Stimulated activated naive CD4-positive, alpha-beta T cell treated with Interleukin-2 at 50 U/mL for 16 hours (primary cell): Measurements from ENCODE around the gene GDF2.

Source experiments
- DNase-seq: peaks from one replicate; lab custom pipeline; 2025; lab: John Stamatoyannopoulos, UW

GDF2 gene

DNA sequence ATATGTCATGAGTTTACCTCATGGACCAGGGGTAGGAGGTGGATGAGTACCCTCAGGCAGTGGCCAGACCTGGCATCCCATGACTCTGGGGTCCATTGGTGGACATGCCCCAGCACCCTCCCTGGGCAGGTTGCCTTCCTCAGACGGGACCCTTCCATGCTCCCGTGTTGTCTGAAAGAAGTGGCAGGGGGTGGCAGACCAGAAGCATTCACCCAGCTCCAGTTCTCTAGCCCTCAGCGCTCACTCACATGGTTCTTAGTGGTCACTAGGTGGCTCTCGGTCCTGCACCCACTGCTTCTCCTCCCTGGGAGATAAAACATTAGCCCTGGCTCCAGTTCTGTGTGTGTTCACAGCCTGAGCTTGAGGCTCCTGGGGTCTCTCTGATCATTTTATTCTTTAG, 31.9 kb downstream of the GDF2 start:
- no peak for DNase-seq

- no peak for DNase-seq
Measured at GRCh38 chr10:47354900-47355299, 32.6 kb downstream of the GDF2 start.

- no peak for DNase-seq
Measured at GRCh38 chr10:47356708-47357107, 34.5 kb downstream of the GDF2 start.

DNA sequence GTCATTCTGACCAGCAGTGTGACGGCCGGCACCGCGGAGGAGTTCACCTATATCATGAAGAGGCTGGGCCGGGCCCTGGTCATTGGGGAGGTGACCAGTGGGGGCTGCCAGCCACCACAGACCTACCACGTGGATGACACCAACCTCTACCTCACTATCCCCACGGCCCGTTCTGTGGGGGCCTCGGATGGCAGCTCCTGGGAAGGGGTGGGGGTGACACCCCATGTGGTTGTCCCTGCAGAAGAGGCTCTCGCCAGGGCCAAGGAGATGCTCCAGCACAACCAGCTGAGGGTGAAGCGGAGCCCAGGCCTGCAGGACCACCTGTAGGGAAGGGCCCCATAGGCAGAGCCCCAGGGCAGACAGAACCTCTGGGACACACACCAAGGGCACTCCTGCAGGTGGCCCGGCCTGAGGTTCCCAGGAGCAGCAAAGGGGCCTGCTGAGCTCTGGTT, 34.9 kb downstream of the GDF2 start:
- no peak for DNase-seq

GRCh38 chr10:47357911-47358310, 35.7 kb downstream of the GDF2 start:
- DNase-seq = no peak

- DNase-seq = no peak
Measured at GRCh38 chr10:47358457-47358856, 36.2 kb downstream of the GDF2 start.

DNA sequence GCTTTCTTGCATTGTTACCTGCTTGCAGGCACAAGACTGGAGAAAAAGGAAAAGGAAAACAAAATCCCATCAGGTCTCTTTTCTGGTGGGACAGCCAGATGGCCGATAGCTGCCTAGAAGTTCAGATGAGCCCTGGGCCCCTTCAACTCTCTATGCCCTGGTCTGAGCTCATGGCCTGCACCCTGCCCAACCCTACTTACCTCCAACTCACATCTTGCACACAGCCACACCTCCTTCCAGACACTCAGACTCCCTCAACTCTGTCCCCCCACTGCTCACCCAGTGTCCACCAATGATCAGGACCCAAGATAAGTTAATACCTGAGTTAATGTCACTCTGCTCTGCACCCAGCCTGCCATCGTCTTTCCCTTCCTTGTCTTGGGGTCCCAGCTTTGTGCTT, 36.8 kb downstream of the GDF2 start:
- DNase-seq = no peak

DNA sequence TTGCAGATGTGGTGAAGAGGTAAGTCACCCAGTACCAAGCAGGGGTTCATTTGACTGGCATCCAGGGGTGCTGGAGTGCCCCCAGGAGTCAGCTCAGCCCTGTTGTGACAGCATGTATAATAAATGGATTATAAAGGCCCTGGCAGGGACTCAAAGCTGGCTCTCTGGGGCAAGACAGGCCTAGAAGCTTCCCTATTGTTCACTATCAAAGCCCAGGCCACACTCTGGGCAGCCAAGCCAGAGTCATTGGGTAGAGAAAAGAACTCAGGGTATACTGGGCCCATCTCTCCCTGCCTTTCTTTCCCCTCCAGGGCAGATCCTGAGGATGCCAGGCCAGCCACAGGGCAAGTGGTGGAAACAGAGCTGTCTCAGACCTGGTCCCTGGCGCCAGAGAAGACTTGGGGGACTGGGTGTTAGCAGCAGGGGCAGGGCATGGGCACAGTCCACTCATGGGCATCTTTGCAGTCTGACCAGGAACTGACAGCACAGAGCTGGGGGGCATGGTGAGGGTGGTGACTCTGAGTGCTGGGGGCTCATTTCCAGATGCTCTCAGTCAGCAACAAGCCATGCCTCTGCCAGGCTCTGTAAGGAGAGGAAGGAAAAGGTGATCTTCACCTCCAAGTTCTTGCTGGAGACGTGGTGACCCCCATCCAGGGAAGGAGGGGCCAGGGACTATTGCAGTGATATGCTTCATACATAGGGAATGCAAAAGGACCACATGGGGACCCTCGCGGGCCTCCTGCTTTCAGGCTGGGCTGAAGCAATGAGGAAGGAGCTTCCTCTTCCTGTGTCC, 37.6 kb downstream of the GDF2 start:
- DNase-seq = no peak

DNA sequence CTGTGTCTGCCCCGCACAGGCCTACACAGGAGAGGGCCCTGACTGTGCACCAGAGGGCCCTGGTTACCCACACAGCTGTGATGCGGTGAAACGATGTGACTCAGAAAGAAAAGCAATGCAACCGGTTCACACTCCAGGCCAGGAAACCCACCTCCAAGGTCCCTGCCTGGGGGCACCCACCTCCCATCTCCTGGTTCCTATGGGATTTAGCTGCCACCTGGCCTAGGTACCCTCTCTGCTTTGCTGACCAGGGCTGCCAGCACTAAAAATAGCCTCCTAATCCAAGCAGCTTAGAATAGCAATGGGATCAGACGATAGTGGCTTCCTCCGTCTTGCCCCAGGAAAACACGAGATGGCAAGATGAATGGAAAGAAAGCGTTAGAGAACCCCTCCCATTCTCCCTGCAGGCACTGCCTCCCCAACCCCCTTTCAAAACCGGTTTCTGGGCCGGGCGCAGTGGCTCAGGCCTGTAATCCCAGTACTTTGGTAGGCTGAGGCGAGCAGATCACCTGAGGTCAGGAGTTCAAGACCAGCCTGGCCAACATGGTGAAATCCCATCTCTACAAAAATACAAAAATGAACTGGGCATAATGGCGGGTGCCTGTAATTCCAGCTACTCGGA, 38.3 kb downstream of the GDF2 start:
- no peak for DNase-seq

DNA sequence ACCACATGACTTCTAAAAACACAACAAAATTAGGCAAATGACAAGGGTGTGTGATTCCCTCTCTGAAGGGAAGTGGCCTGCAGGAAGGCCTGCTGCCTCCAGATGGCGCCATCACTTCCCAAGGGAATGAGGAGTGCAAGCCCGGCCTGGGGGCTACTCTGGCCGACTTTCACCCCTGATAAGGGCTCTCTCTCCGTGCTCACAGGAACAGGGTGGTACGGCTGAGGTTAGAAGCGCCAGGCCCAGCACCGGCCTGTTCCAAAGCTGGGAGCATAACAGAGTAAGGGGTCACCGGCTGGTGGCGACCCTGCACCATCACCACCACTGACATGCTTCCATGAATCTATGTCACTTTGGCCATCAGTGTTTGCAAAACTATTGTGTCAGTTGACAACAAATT, 39.0 kb downstream of the GDF2 start:
- DNase-seq = no peak

DNA sequence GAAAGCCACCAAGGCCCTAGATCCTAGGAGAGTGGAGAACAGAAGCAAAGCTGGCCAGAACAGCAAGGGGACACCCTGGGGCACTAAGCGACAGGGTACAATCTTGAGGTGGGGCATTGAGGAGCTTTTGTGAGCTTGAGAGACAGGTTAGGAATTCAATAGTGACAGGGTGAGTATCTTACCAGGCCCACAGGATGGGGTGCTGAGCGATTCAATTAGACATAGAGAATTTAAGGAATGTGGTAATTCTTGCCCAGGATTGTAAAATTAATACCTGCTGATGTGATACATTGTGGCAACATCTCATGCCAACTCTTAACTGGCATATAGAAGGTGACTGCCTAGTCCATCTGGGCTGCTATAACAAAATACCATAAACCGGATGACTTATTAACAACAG, 39.9 kb downstream of the GDF2 start:
- DNase-seq = no peak

DNA sequence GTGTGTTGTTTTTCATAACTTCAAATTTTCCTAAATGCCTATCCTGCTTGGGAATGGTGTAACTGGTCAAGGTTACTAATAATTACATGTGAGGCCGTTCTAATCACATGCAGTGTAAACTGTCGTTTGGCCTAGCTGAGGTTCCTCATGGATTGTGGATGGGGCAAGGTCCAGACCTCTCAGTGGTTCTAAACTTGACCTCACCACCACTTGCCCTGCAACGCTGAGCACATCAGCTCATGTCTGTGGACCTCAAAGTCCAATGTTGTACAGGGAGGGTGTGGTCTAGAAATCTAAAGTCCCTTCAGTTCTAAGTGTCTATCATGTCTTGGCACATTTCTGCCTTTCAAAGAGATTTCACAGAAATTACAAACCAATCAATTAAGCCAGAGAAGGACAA, 41.5 kb downstream of the GDF2 start:
- DNase-seq = no peak

- no peak for DNase-seq
Measured at GRCh38 chr10:47364366-47364765, 42.1 kb downstream of the GDF2 start.

DNA sequence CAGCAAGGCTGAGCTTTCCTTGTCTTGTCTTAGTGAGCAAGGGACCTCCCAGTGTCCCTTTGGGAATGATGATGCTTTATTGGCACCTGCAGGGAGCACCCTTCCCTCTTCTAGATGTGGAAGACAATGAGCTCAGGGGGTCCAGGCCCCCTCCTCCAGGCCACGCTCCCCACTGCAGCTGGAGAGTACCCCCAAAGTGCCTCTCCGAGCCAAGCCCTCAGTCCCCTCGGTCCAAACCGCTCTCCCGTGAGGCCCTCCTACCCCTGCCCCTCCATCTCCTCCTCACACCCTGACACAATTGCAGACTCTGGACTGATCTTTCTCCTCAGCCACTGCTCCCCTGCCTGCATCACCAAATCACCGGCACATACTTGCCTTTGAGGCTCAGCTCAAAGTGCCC, 42.7 kb downstream of the GDF2 start:
- DNase-seq = no peak

- DNase-seq = no peak
Measured at GRCh38 chr10:47365431-47366180, 43.4 kb downstream of the GDF2 start.

DNA sequence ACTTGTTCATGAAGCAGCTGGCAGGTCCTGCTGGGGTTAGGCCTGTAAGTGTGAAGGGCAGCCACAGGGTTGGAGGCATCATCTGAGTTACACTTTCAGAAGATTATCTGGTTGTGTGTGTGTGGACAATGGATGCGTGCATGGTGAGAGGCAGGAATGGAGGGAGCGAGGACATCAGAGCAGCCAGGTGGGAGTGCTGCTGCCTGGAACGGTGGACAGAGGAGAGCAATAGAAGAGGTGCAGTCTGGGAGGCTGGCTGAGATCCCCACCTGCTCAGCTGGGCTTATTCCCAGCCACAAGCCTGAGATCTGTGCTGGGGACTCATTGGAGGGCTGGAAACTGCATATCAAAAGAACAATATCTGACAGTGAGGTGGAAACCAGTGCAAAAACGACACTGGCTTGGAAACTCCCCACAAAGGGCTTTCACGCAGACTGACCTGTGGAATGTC, 44.0 kb downstream of the GDF2 start:
- DNase-seq = no peak

- no peak for DNase-seq
Measured at GRCh38 chr10:47366731-47367460, 44.6 kb downstream of the GDF2 start.

- no peak for DNase-seq
Measured at GRCh38 chr10:47367646-47368045, 45.4 kb downstream of the GDF2 start.

- no peak for DNase-seq
Measured at GRCh38 chr10:47368431-47369180, 46.4 kb downstream of the GDF2 start.

DNA sequence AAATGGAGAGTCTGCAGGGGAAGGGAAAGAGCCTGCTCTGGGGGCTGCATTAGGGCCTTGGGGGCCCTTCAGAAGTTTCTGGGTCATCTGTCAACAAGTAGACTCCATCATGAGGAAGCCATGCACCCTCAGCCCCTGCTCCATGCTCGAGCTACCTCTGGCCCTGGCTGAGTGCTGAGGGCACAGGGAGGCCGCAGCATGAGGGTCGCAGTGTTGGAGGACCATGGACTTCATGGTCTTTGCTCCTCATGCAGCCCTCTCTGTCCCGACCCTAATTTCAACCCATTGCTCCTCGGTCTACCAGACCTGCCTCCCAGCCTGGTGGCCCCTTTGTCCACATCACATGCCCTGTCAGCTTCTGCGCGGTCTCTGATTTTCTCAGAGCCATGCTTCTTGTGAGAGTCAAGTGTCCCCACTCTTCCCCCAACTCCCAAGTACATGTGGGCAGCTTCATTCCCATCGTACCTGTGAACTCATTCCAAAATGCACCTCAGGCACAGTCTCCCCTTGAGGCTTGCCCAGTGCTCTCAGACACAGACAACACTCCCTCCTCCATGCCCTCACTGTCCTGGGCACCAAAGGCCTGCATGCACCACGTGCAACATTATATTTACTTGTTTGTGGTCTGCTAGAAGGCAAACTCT, 47.1 kb downstream of the GDF2 start:
- no peak for DNase-seq
